ENCODE results near the gene HOXB4.

The HOXB4 gene

GRCh38 chr17:48541577-48542113, 36.5 kb downstream of the HOXB4 start:
- no peak for TF ChIP-seq CTCF (conservative IDR thresholded peaks at IDR 0.05; ENCODE audit: low read depth, low read length)
- no peak overlapping the region for H3K4me2 ChIP-seq
- no peak overlapping the region for H2AFZ ChIP-seq (ENCODE audit: low read depth)
- no peak overlapping the region for H3K9ac ChIP-seq
- no peaks in the 10 kb centered on the region for H4K20me1 ChIP-seq (ENCODE audit: insufficient read depth)
- no peak overlapping the region for H3K27ac ChIP-seq
- H3K27me3 ChIP-seq (ENCODE audit: insufficient read depth, low read depth) = peaks cover 7% of the 10 kb centered on the region; the same call in 1 of the 2 replicates
- no peaks in the 10 kb centered on the region for H3K4me1 ChIP-seq (ENCODE audit: low read depth, poor library complexity, severe bottlenecking)
- H3K79me2 ChIP-seq (ENCODE audit: insufficient read depth, low read depth) = no peaks in the 10 kb centered on the region
- no peak overlapping the region for H3K4me3 ChIP-seq (IDR thresholded peaks at IDR 0.05; ENCODE audit: insufficient read depth, low read depth, low read length)
- H3K36me3 ChIP-seq (ENCODE audit: insufficient read depth) = no peaks in the 10 kb centered on the region

GRCh38 chr17:48541036-48541576, 37.0 kb downstream of the HOXB4 start:
- Histone ChIP-seq H3K9ac (no peak overlapping the region), H3K79me2 (ENCODE audit: insufficient read depth, low read depth) (no peaks in the 10 kb centered on the region), H3K4me3 (IDR thresholded peaks at IDR 0.05; ENCODE audit: insufficient read depth, low read depth, low read length) (no peak overlapping the region), H3K4me1 (ENCODE audit: low read depth, poor library complexity, severe bottlenecking) (no peaks in the 10 kb centered on the region), H3K27me3 (ENCODE audit: insufficient read depth, low read depth) (peaks cover 7% of the 10 kb centered on the region; the same call in 1 of the 2 replicates), H2AFZ (ENCODE audit: low read depth) (no peak overlapping the region), H4K20me1 (ENCODE audit: insufficient read depth) (no peaks in the 10 kb centered on the region), H3K4me2 (no peak overlapping the region), H3K36me3 (ENCODE audit: insufficient read depth) (no peaks in the 10 kb centered on the region), H3K27ac (no peak overlapping the region)
- TF ChIP-seq CTCF (conservative IDR thresholded peaks at IDR 0.05; ENCODE audit: low read depth, low read length) = no peak

- no peak for TF ChIP-seq CTCF (conservative IDR thresholded peaks at IDR 0.05; ENCODE audit: low read depth, low read length)
- no peaks in the 10 kb centered on the region for H4K20me1 ChIP-seq (ENCODE audit: insufficient read depth)
- H3K4me3 ChIP-seq (IDR thresholded peaks at IDR 0.05; ENCODE audit: insufficient read depth, low read depth, low read length) = no peak overlapping the region
- H3K79me2 ChIP-seq (ENCODE audit: insufficient read depth, low read depth) = no peaks in the 10 kb centered on the region
- no peak overlapping the region for H3K4me2 ChIP-seq
- H3K4me1 ChIP-seq (ENCODE audit: low read depth, poor library complexity, severe bottlenecking) = no peaks in the 10 kb centered on the region
- H3K27ac ChIP-seq = no peak overlapping the region
- peaks cover 7% of the 10 kb centered on the region; the same call in 1 of the 2 replicates for H3K27me3 ChIP-seq (ENCODE audit: insufficient read depth, low read depth)
- H3K9ac ChIP-seq = no peak overlapping the region
- H3K36me3 ChIP-seq (ENCODE audit: insufficient read depth) = no peaks in the 10 kb centered on the region
- H2AFZ ChIP-seq (ENCODE audit: low read depth) = no peak overlapping the region
Measured at GRCh38 chr17:48540213-48540612, 37.9 kb downstream of the HOXB4 start.

GRCh38 chr17:48539177-48539576, 39.0 kb downstream of the HOXB4 start:
- H2AFZ ChIP-seq (ENCODE audit: low read depth) = no peak overlapping the region
- H3K27me3 ChIP-seq (ENCODE audit: insufficient read depth, low read depth) = peaks cover 7% of the 10 kb centered on the region; the same call in 1 of the 2 replicates

More at GRCh38 chr17:48539177-48539576, 39.0 kb downstream of the HOXB4 start:
- Histone ChIP-seq H3K36me3 (ENCODE audit: insufficient read depth) (no peaks in the 10 kb centered on the region), H3K9ac (no peak overlapping the region), H3K4me2 (no peak overlapping the region), H3K4me1 (ENCODE audit: low read depth, poor library complexity, severe bottlenecking) (no peaks in the 10 kb centered on the region), H3K79me2 (ENCODE audit: insufficient read depth, low read depth) (no peaks in the 10 kb centered on the region), H4K20me1 (ENCODE audit: insufficient read depth) (no peaks in the 10 kb centered on the region), H3K27ac (no peak overlapping the region), H3K4me3 (IDR thresholded peaks at IDR 0.05; ENCODE audit: insufficient read depth, low read depth, low read length) (no peak overlapping the region)
- TF ChIP-seq CTCF (conservative IDR thresholded peaks at IDR 0.05; ENCODE audit: low read depth, low read length) = no peak

Measured in KMS-11 (cell line).